ENCODE data around the gene CTXN1.

DNA sequence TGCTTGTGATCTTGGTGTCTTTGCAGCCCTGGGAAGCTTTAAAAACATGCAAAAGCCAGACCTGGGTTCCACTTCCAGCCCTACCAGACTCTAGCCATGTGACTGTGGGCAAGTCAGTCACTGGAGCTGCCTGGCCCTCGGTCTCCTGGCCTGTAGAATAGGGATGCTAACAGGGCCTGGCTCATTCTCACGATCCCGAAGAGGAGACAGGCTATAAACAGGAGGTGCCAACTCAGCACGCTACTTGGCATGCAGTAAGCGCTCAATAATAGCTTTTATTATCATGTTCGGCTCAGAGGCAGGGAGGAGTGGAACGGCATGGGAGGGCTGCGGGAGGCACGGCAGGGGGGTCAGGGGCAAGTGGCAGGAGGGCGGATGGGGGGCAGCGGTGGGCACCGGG lies 1.7 kb downstream of the CTXN1 start:
- no peak for TF ChIP-seq POLR2A (IDR thresholded peaks at IDR 0.05)
- TF ChIP-seq, protein P1, sequence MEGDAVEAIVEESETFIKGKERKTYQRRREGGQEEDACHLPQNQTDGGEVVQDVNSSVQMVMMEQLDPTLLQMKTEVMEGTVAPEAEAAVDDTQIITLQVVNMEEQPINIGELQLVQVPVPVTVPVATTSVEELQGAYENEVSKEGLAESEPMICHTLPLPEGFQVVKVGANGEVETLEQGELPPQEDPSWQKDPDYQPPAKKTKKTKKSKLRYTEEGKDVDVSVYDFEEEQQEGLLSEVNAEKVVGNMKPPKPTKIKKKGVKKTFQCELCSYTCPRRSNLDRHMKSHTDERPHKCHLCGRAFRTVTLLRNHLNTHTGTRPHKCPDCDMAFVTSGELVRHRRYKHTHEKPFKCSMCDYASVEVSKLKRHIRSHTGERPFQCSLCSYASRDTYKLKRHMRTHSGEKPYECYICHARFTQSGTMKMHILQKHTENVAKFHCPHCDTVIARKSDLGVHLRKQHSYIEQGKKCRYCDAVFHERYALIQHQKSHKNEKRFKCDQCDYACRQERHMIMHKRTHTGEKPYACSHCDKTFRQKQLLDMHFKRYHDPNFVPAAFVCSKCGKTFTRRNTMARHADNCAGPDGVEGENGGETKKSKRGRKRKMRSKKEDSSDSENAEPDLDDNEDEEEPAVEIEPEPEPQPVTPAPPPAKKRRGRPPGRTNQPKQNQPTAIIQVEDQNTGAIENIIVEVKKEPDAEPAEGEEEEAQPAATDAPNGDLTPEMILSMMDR (IDR thresholded peaks at IDR 0.05): no peak

All from vagina (tissue), 2 donors.